ENCODE results near the gene TEX10. TPM values are rescaled to one million over a fixed set of nuclear protein-coding genes. Genes with fewer than 3 reads are reported as not detected.

The TEX10 gene
- total RNA-seq (20.5 and 21.2 TPM in 2 replicates), polyA plus RNA-seq (11.0 and 13.6 TPM in 2 replicates), polyA minus RNA-seq (17.3 and 21.1 TPM in 2 replicates), Bru-seq, nascent RNA (percentile 85 among the genes with signal in this experiment), BruChase-seq, experiment 1, labeled RNA remaining after a 6-hour chase (percentile 70 among the genes with signal in this experiment), BruChase-seq, experiment 2, labeled RNA remaining after a 2-hour chase (percentile 80 among the genes with signal in this experiment)
- 10.5 and 11.1 TPM in 2 replicates for polyA plus RNA-seq (2011; cell fraction: cytosol; rRNA removed)
- 22.6 and 26.8 TPM in 2 replicates for polyA plus RNA-seq (2011; cell fraction: nucleus; rRNA removed)
- polyA plus RNA-seq (2012), result 17.7 and 23.8 TPM in 2 replicates
- polyA minus RNA-seq (2011; cell fraction: cytosol; rRNA and poly(A)+ RNA removed), result 14.7 TPM
- polyA minus RNA-seq (2011; cell fraction: nucleus; rRNA and poly(A)+ RNA removed), result 30.0 and 44.0 TPM in 2 replicates
- long read RNA-seq, transcript TEX10-201 (15 exons, 3,074 nt), result major isoform, 35 of 64 reads
- long read RNA-seq, partial matches to known transcripts, result 5 of 64 reads
- long read RNA-seq, other reads (novel, unspliced or antisense), result 24 of 64 reads

DNA sequence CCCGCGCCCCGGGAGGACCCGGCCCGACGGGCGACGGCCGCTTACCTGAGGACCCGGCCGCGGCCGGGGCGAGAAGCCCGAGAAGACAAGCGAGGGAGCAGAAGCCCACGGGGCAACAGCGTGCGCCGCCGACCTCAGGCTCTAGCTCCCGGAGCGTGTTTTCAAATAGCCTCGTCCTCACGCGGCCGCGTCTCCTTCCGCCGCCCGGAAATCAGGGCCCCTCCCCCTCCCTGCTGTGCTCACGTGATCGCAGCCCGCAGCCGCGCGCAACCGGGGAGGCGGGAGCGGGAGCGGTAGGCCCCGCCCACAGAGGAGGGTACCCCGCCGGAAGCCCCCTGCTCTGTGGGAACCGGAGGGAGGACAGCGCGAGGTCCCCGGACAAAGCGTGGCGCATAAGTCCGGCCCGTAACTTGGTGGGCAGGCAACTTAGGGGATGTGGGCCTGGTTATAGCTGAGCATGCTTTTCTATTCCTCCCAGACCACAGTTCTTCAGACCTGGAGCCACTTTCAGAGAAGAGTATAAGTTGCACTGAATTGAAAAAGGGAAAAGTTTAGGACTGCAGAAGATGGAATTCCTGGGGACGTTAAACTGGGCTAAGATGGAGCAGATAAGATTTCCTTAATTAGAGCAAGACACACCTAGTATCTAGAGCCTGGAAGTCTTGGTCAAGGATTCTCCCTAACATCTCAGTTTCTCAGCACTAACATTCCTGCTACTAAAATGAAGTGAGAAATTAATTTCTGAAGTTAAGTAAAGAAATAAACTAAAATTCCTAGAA is at the start of gene TEX10:
Gene TEX10, minus strand, starts transcription at position 216 of the 779 bp plus-strand sequence. CDS start 3,579 bp downstream, outside the sequence.
- DNase-seq (ENCODE audit: low read depth, low spot score), result peak; percentile 91
- CTCF ChIA-PET, result interaction anchor here (0.6 to 3.5 kb wide), 10 partner anchors 9 to 249 kb away, joined by 3 to 30 read pairs (median 4); partner anchors contain the start of genes MSANTD3 and TMEFF1
- Histone ChIP-seq H2AFZ (ENCODE audit: low read depth, low read length) (peak within 1 kb of the TSS; percentile 84), H3K4me2 (ENCODE audit: insufficient read depth, low read length) (peak within 1 kb of the TSS; percentile 84), H3K9me1 (replicated peaks; ENCODE audit: control insufficient read depth, extremely low read depth, insufficient read depth, low read length) (no peaks in the 10 kb centered on the region), H3K9me3 (replicated peaks; ENCODE audit: control insufficient read depth, insufficient read depth, low read length) (no peaks in the 10 kb centered on the region), H3K4me3 (replicated peaks in 1 of 3; ENCODE audit: insufficient read depth in 1 of 3, low read depth in 1 of 3, low read length in 3 of 3) (peak within 1 kb of the TSS; percentile 47 to 89 (median 88)), H3K27ac (ENCODE audit: insufficient read depth, low read depth, low read length) (peak within 1 kb of the TSS; percentile 69), H3K36me3 (ENCODE audit: control insufficient read depth in 2 of 2, extremely low read depth in 1 of 2, insufficient read depth in 2 of 2, low read length in 2 of 2) (peaks cover 0 to 3% of the 10 kb centered on the region in 2 experiments), H3K79me2 (ENCODE audit: control insufficient read depth, insufficient read depth, low read length) (peaks cover 45% of the 10 kb centered on the region), H4K20me1 (replicated peaks; ENCODE audit: control insufficient read depth, extremely low read depth, insufficient read depth, low read length) (peaks cover 2% of the 10 kb centered on the region), H3K4me1 (ENCODE audit: control insufficient read depth, extremely low read depth, insufficient read depth, low read length) (peaks cover 10% of the 10 kb centered on the region), H3K27me3 (ENCODE audit: control insufficient read depth in 2 of 2, insufficient read depth in 2 of 2, low read length in 2 of 2) (no peaks in the 10 kb centered on the region), H3K9ac (replicated peaks; ENCODE audit: extremely low read depth, insufficient read depth, low read length) (peak within 1 kb of the TSS; percentile 89)
- POLR2A ChIA-PET, result interaction anchor here (0.5 to 1.5 kb wide), 2 partner anchors 74 to 330 kb away, joined by 3 read pairs; partner anchors contain the start of gene MSANTD3
- FAIRE-seq, result peak; percentile 67
- intact Hi-C loops (cut with micrococcal nuclease), result loop anchor here (1.0 to 2.0 kb wide), 4 partner anchors 58 to 242 kb away; no protein-coding TSS in a partner anchor
- TF ChIP-seq JUN (IDR thresholded peaks at IDR 0.05; ENCODE audit: borderline replicate concordance, insufficient read depth, insufficient read length, low read depth), result no peak
- TF ChIP-seq POLR2AphosphoS5 (IDR thresholded peaks at IDR 0.05; ENCODE audit: insufficient read depth, low read depth, low read length), result peak; percentile 86
- no peak for TF ChIP-seq GATA2 (IDR thresholded peaks at IDR 0.05; ENCODE audit: insufficient read depth, insufficient read length, low read depth, low read length)
- TF ChIP-seq FOS (IDR thresholded peaks at IDR 0.05; ENCODE audit: borderline replicate concordance, insufficient read depth, low read length), result no peak
- TF ChIP-seq, protein P1, sequence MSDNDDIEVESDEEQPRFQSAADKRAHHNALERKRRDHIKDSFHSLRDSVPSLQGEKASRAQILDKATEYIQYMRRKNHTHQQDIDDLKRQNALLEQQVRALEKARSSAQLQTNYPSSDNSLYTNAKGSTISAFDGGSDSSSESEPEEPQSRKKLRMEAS (IDR thresholded peaks at IDR 0.05; ENCODE audit: insufficient read depth, insufficient read length), result peak; percentile 95
- no peak for TF ChIP-seq CTCF (IDR thresholded peaks at IDR 0.05; ENCODE audit: extremely low read depth in 1 of 2, insufficient read depth in 1 of 2, low read depth in 1 of 2, low read length in 2 of 2)
- no peak for TF ChIP-seq EZH2 (IDR thresholded peaks at IDR 0.05; ENCODE audit: borderline replicate concordance, low read depth, low read length, severe bottlenecking)
- peak; percentile 44 for TF ChIP-seq MYC (IDR thresholded peaks at IDR 0.05; ENCODE audit: low read depth, low read length)
- TF ChIP-seq POLR2A (IDR thresholded peaks at IDR 0.05; ENCODE audit: low read depth, low read length), result peak; percentile 59
- dilution Hi-C loops (cut with MboI; ENCODE audit: extremely low pct_ligation_motif_present, low sequenced_read_pairs), result no loop called here
- TSS peak; percentile 63 for BruUV-seq (replicated peaks)
